Loucy (cell line): ENCODE measurements around the gene DMRTB1.

Source experiments
- H2AFZ ChIP-seq: fragments of 200-600 bp; sonication (generic); 2 replicates; pipeline ENCODE4 v1.6.0; 2016; ENCODE audit warnings: antibody characterized with exemption, mild to moderate bottlenecking, low read length, moderate library complexity
- H3F3A ChIP-seq: fragments of 200-600 bp; 2 replicates; pipeline ENCODE4 v1.6.0; 2016; ENCODE audit warnings: antibody characterized with exemption, low read depth, mild to moderate bottlenecking
- H3K27me3 ChIP-seq: fragments of 200-600 bp; sonication (generic); 2 replicates; pipeline ENCODE4 v1.6.1; 2014; ENCODE audit warnings: low read length, mild to moderate bottlenecking; ENCODE audit not compliant: insufficient read depth, poor library complexity, severe bottlenecking
- H3K36me3 ChIP-seq: fragments of 200-600 bp; sonication (generic); 2 replicates; pipeline ENCODE4 v1.6.1; 2016; ENCODE audit warnings: low read length; ENCODE audit not compliant: insufficient read depth
- H3K4me1 ChIP-seq: fragments of 200-600 bp; sonication (generic); 2 replicates; pipeline ENCODE4 v1.5.1; 2014; ENCODE audit warnings: low read length, mild to moderate bottlenecking; ENCODE audit not compliant: insufficient read depth, poor library complexity, severe bottlenecking
- H3K4me2 ChIP-seq: fragments of 200-600 bp; sonication (generic); 2 replicates; pipeline ENCODE4 v1.6.0; 2014; ENCODE audit warnings: antibody characterized with exemption, low read length, low read depth, mild to moderate bottlenecking; ENCODE audit not compliant: poor library complexity, severe bottlenecking
- H3K4me3 ChIP-seq: fragments of 200-600 bp; sonication (generic); 2 replicates; pipeline ENCODE4 v1.5.1; 2014; ENCODE audit warnings: low read length, mild to moderate bottlenecking, mixed read lengths; ENCODE audit not compliant: poor library complexity, severe bottlenecking
- H3K79me2 ChIP-seq: fragments of 200-600 bp; sonication (generic); 2 replicates; pipeline ENCODE4 v1.6.1; 2014; ENCODE audit warnings: low read length; ENCODE audit not compliant: insufficient read depth
- H3K9ac ChIP-seq: fragments of 200-600 bp; sonication (generic); 2 replicates; pipeline ENCODE4 v1.6.0; 2014; ENCODE audit warnings: mild to moderate bottlenecking, low read depth, low read length, moderate library complexity; ENCODE audit not compliant: poor library complexity, severe bottlenecking
- H3K9me2 ChIP-seq: fragments of 200-600 bp; sonication (generic); replicated peaks from 2 replicates; pipeline ENCODE4 v1.6.1; 2016; ENCODE audit warnings: low read depth, low read length, mixed read lengths
- H3K9me3 ChIP-seq: fragments of 200-600 bp; sonication (generic); 2 replicates; pipeline ENCODE4 v1.6.1; 2014; ENCODE audit warnings: mild to moderate bottlenecking, antibody characterized with exemption, low read length, low read depth; ENCODE audit not compliant: insufficient read depth
- H4K20me1 ChIP-seq: fragments of 200-600 bp; sonication (generic); 2 replicates; pipeline ENCODE4 v1.6.0; 2014; ENCODE audit warnings: antibody characterized with exemption, low read length, mild to moderate bottlenecking; ENCODE audit not compliant: insufficient read depth, poor library complexity, severe bottlenecking
- EZH2phosphoT487 ChIP-seq: fragments of 200-600 bp; IDR thresholded peaks from 2 replicates; pipeline ENCODE4 v1.6.1; 2018; ENCODE audit warnings: antibody characterized with exemption, mild to moderate bottlenecking, moderate library complexity, borderline replicate concordance
- TF ChIP-seq, protein P1 (sequence below): fragments of 200-600 bp; sonication (generic); conservative IDR thresholded peaks from 2 replicates; pipeline ENCODE4 v1.5.1; 2014; ENCODE audit warnings: mild to moderate bottlenecking, antibody characterized with exemption, low read length

Gene DMRTB1

DNA sequence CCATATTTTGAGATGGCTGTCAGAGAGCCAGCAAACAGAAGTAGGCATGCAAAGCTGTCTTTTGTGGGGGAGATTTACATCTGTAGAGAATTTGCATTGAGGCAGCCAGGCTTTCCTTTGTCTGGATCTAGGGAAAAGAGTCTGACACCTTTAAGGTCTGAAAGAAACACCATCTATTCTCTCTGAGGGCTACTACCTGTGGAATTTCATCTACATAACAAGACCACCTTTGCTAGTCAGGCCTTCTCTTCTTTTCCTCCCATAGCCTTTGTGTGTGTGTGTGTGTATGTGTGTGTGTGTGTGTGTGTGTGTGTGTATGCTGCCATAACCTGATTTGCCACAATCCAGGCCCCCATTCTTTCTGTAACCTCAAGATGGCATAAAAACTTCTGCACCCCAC, 28.4 kb upstream of the DMRTB1 start:
- Histone ChIP-seq H3K36me3 (no peaks in the 10 kb centered on the region), H3K4me2 (peak overlapping the region; percentile 41), H2AFZ (no peak overlapping the region), H3F3A (0 out of 2 replicates have a peak, but pooled peaks cover 4% of the 10 kb centered on the region), H3K4me3 (no peak overlapping the region), H4K20me1 (no peaks in the 10 kb centered on the region), H3K79me2 (no peaks in the 10 kb centered on the region), H3K9me2 (no peaks in the 10 kb centered on the region), H3K9ac (no peak overlapping the region), H3K4me1 (peaks cover 16% of the 10 kb centered on the region), H3K9me3 (no peaks in the 10 kb centered on the region), H3K27me3 (no peaks in the 10 kb centered on the region)
- TF ChIP-seq EZH2phosphoT487: no peak
- TF ChIP-seq, protein P1, sequence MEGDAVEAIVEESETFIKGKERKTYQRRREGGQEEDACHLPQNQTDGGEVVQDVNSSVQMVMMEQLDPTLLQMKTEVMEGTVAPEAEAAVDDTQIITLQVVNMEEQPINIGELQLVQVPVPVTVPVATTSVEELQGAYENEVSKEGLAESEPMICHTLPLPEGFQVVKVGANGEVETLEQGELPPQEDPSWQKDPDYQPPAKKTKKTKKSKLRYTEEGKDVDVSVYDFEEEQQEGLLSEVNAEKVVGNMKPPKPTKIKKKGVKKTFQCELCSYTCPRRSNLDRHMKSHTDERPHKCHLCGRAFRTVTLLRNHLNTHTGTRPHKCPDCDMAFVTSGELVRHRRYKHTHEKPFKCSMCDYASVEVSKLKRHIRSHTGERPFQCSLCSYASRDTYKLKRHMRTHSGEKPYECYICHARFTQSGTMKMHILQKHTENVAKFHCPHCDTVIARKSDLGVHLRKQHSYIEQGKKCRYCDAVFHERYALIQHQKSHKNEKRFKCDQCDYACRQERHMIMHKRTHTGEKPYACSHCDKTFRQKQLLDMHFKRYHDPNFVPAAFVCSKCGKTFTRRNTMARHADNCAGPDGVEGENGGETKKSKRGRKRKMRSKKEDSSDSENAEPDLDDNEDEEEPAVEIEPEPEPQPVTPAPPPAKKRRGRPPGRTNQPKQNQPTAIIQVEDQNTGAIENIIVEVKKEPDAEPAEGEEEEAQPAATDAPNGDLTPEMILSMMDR: no peak

DNA sequence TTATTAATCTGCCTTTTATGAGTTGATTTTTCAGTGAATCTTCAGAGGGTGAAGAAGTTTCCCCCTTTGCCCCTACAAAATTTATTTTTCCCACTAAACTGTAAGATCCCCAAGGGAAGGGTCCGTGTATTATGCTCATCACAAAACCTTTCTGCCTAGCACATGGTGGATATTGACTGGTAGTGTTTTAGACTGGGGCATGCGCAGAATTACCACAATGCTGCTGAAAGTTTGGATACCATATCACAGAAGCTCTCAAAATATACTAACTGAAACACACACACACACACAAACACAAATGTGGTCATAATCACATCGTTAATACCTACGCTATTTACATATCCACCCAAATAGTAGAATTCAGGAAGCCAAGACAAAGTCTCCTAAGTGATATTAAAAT, 28.0 kb upstream of the DMRTB1 start:
- H3K79me2 ChIP-seq: no peaks in the 10 kb centered on the region
- no peaks in the 10 kb centered on the region for H3K36me3 ChIP-seq
- no peaks in the 10 kb centered on the region for H4K20me1 ChIP-seq
- H3K4me2 ChIP-seq: peak overlapping the region; percentile 41
- H3K27me3 ChIP-seq: no peaks in the 10 kb centered on the region
- H3K9me3 ChIP-seq: no peaks in the 10 kb centered on the region
- H2AFZ ChIP-seq: no peak overlapping the region
- H3K4me3 ChIP-seq: no peak overlapping the region
- TF ChIP-seq EZH2phosphoT487: no peak
- TF ChIP-seq, protein P1: no peak
- no peak overlapping the region for H3K9ac ChIP-seq
- peaks cover 16% of the 10 kb centered on the region for H3K4me1 ChIP-seq
- 0 out of 2 replicates have a peak, but pooled peaks cover 4% of the 10 kb centered on the region for H3F3A ChIP-seq
- H3K9me2 ChIP-seq: no peaks in the 10 kb centered on the region

DNA sequence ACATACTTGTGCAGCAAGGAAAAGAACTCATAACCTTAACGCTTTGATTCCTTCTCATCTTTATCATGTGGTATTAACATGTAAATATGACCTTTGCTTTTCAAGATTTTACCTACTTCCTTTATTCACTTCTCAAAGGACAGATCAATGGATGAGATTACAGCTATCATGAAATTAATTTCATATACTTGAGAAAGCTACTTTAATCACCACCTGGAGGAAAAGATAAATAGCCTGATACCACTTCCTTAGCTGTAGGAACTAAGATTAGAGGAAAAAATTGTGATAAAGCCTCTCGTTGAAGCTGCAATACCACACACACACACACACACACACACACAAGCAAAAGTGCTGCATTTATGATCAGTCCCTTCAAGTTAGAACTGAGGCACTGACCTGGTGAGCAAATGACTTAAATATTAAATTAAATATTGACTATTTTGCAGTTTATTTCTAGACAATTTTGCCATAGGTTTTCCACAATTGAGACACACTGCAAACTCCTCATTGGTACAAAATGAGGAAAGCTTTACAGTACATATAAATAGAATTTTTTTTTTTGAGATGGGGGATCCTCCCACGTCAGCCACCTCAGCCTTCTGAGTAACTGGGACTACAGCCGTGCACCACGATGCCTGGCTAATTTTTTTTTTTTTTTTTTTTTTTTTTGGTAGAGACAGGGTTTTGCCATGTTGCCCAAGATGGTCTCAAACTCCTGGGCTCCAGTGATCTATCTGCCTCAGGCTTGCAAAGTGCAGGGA, 27.2 kb upstream of the DMRTB1 start:
- Histone ChIP-seq H3K9me3 (no peaks in the 10 kb centered on the region), H4K20me1 (no peaks in the 10 kb centered on the region), H3F3A (0 out of 2 replicates have a peak, but pooled peaks cover 4% of the 10 kb centered on the region), H3K9ac (no peak overlapping the region), H3K4me1 (peaks cover 19% of the 10 kb centered on the region), H2AFZ (no peak overlapping the region), H3K4me3 (no peak overlapping the region), H3K27me3 (no peaks in the 10 kb centered on the region), H3K9me2 (no peaks in the 10 kb centered on the region), H3K4me2 (peak overlapping the region; percentile 41), H3K36me3 (no peaks in the 10 kb centered on the region), H3K79me2 (no peaks in the 10 kb centered on the region)
- TF ChIP-seq, protein P1: no peak
- TF ChIP-seq EZH2phosphoT487: no peak
